GM12878 (cell line): ENCODE measurements around the gene RTEL1. TPM values are rescaled to one million over a fixed set of nuclear protein-coding genes. Genes with fewer than 3 reads are reported as not detected.

Experiments used
- ATAC-seq: fragments of 200-7000 bp; cut with Tn5 transposase; 3 replicates; pipeline ENCODE4 v1.9.1; 2020; ENCODE audit warnings: mild to moderate bottlenecking, moderate library complexity
- BruUV-seq: library from RNA; stranded (reverse); fragments of 400-500 nt; replicated peaks from 2 replicates; lab custom pipeline; 2021; lab: Mats Ljungman, UMichigan
- CTCF ChIA-PET: fragments of 300-600 bp; sonication (Branson Sonifier 250); formaldehyde crosslinking; extraction: SDS; loops from one replicate; lab custom pipeline; 2021; ENCODE audit warnings: inconsistent platforms; lab: Yijun Ruan, JAX
- POLR2A ChIA-PET: fragments of 350-600 bp; formaldehyde crosslinking; extraction: SDS; loops from one replicate; lab custom pipeline; 2021; ENCODE audit warnings: inconsistent platforms; lab: Charles Lee
- RAD21 ChIA-PET: fragments of 300-600 bp; sonication (Branson Sonifier 250); formaldehyde crosslinking; loops from one replicate; lab custom pipeline; 2023; ENCODE audit warnings: antibody characterized with exemption; ENCODE audit not compliant: unreplicated experiment; lab: Charles Lee
- SMC1A ChIA-PET: fragments of 300-600 bp; sonication (Branson Sonifier 250); formaldehyde crosslinking; loops from one replicate; lab custom pipeline; 2023; ENCODE audit not compliant: unreplicated experiment, uncharacterized antibody; lab: Charles Lee
- DNase-seq: peaks from one replicate; pipeline ENCODE4 v3.0.0-alpha.2; 2011; ENCODE audit warnings: low read depth, low spot score
- FAIRE-seq: peaks from 3 replicates; lab custom pipeline; 2011; peaks lifted over from hg19 to GRCh38; lab: Jason Lieb, UNC
- H2AFZ ChIP-seq: 2 replicates; pipeline ENCODE4 v1.6.0; 2011; ENCODE audit warnings: low read depth, low read length, control low read depth; ENCODE audit not compliant: control insufficient read depth
- H3K27ac ChIP-seq: 2 replicates; pipeline ENCODE4 v1.5.1; 2011; ENCODE audit warnings: control low read depth; ENCODE audit not compliant: control insufficient read depth, insufficient read depth
- H3K27me3 ChIP-seq, 2 experiments: replicated peaks in 1 of 2; 2 replicates each; pipeline versions ENCODE4 v1.6.0 to v1.6.1; 2011; ENCODE audit warnings: low read length in 1 of 2; ENCODE audit not compliant: control insufficient read depth in 2 of 2, insufficient read depth in 2 of 2
- H3K36me3 ChIP-seq, 2 experiments: 2 replicates each; pipeline ENCODE4 v1.5.1; 2011; ENCODE audit warnings: low read length in 1 of 2; ENCODE audit not compliant: control insufficient read depth in 2 of 2, insufficient read depth in 2 of 2
- H3K4me1 ChIP-seq: 2 replicates; pipeline ENCODE4 v1.6.1; 2011; ENCODE audit warnings: mild to moderate bottlenecking, low read length, moderate library complexity, mixed read lengths; ENCODE audit not compliant: control insufficient read depth, insufficient read depth
- H3K4me2 ChIP-seq: 2 replicates; pipeline ENCODE4 v1.6.0; 2011; ENCODE audit warnings: control low read depth; ENCODE audit not compliant: control insufficient read depth, insufficient read depth
- H3K4me3 ChIP-seq: fragments of 200-600 bp; sonication (generic); 2 replicates; pipeline ENCODE4 v1.5.1; 2016
- H3K79me2 ChIP-seq: 2 replicates; pipeline ENCODE4 v1.6.0; 2011; ENCODE audit warnings: low read length; ENCODE audit not compliant: control insufficient read depth, insufficient read depth
- H3K9ac ChIP-seq: 2 replicates; pipeline ENCODE4 v1.8.0; 2011; ENCODE audit warnings: low read length, control low read depth, mixed read lengths; ENCODE audit not compliant: control insufficient read depth, insufficient read depth
- H3K9me3 ChIP-seq: replicated peaks from 3 replicates; pipeline ENCODE4 v1.5.1; 2011; ENCODE audit warnings: mild to moderate bottlenecking, low read length; ENCODE audit not compliant: control insufficient read depth, insufficient read depth
- H4K20me1 ChIP-seq: 2 replicates; pipeline ENCODE4 v1.6.0; 2011; ENCODE audit not compliant: control insufficient read depth, insufficient read depth
- BCL3 ChIP-seq: IDR thresholded peaks from 2 replicates; pipeline ENCODE4 v1.6.1; 2011; ENCODE audit warnings: borderline replicate concordance, low read depth, mild to moderate bottlenecking, moderate library complexity, low read length; ENCODE audit not compliant: insufficient read depth, poor library complexity, severe bottlenecking
- HDAC6 ChIP-seq: fragments of 200-600 bp; sonication (generic); IDR thresholded peaks from one replicate; pipeline ENCODE4 v1.8.0; 2017; ENCODE audit warnings: antibody characterized with exemption; ENCODE audit not compliant: unreplicated experiment
- IKZF2 ChIP-seq, 2 experiments: fragments of 450-650 bp; IDR thresholded peaks; 2 replicates each; pipeline ENCODE4 v1.6.1; 2017; ENCODE audit warnings: mild to moderate bottlenecking in 2 of 2, moderate library complexity in 2 of 2
- NR2C2 ChIP-seq: IDR thresholded peaks from 2 replicates; pipeline ENCODE4 v1.6.1; 2011; ENCODE audit warnings: borderline replicate concordance, low read depth; ENCODE audit not compliant: control insufficient read depth, insufficient read length
- WGBS: methylation state at CpG from one replicate; pipeline ENCODE4 v1.1.6; 2016; ENCODE audit warnings: low lambda C conversion rate; ENCODE audit not compliant: insufficient replicate concordance, insufficient coverage; ENCODE audit errors: missing lambda C conversion rate; 5-methylcytosine and 5-hydroxymethylcytosine counted together
- in situ Hi-C: fragments of 300-500 bp; cut with MboI; formaldehyde crosslinking; loops from 9 replicates; pipeline ENCODE4 v1.14.3; 2018; ENCODE audit warnings: mixed read lengths
- intact Hi-C: fragments of 100-400 bp; cut with micrococcal nuclease; formaldehyde crosslinking; loops from one replicate; pipeline ENCODE4 v1.14.2; 2022; ENCODE audit not compliant: unreplicated experiment
- polyA plus RNA-seq, 11 experiments: library from polyadenylated mRNA; depleted of rRNA in 4 of 11; unstranded in 6 of 11; stranded (reverse) in 5 of 11; fragments of >200 nt; fragmentation: Nextera tagmentation in 4 of 11; fragmentation: Illumina TruSeq in 1 of 11; extraction: Ambion mirVana in 4 of 11; extraction: Trizol in 1 of 11; gene quantifications; 1 replicate in 1 of 11; 2 replicates in 10 of 11; pipeline versions ENCODE4 v1.2.1 to v1.2.3, GENCODE V29; 2011 to 2016; ENCODE audit warnings: inconsistent platforms in 2 of 11, missing spikeins in 2 of 11, low read depth in 1 of 11
- total RNA-seq, 4 experiments: library from RNA; depleted of rRNA in 3 of 4; stranded (reverse); fragments of >200 nt in 3 of 4; fragmentation: Illumina TruSeq in 1 of 4; extraction: Trizol in 1 of 4; gene quantifications; 2 replicates each; pipeline versions ENCODE4 v1.2.1 to v1.2.3, GENCODE V29; 2013 to 2021

The RTEL1 gene
- total and polyA plus RNA-seq, 10 of the 15 experiments (the other 5 are each of a cell fraction or from before 2014, with no cell fraction given), result 0.40 to 37.2 (median 15.6) TPM; not detected in 1

- ATAC-seq (no peak), DNase-seq (no peak), FAIRE-seq (no peak)
- TF ChIP-seq NR2C2 (peak; percentile 9), BCL3 (peak; percentile 84), IKZF2 (IDR thresholded peaks at IDR 0.05) (no peak), HDAC6 (no peak)
- H3K9me3 ChIP-seq, result peaks cover 1% of the 10 kb centered on the region; the same call in 2 of the 3 replicates
- no peaks in the 10 kb centered on the region for H4K20me1 ChIP-seq
- H3K27me3 ChIP-seq, result no peaks in the 10 kb centered on the region
- ChIA-PET SMC1A (no interaction called here), POLR2A (no interaction called here), CTCF (no interaction called here), RAD21 (interaction anchor here (0.5 kb wide), 1 partner anchor 168 kb away, joined by 3 read pairs; no protein-coding TSS in a partner anchor)
- H3K9ac ChIP-seq, result no peak overlapping the region
- in situ Hi-C loops, result no loop called here
- intact Hi-C loops, result no loop called here
- H3K79me2 ChIP-seq, result peaks cover 21% of the 10 kb centered on the region
- H2AFZ ChIP-seq, result no peak overlapping the region
- H3K4me2 ChIP-seq, result peak overlapping the region; percentile 89
- peak overlapping the region; percentile 38; the same call in 1 of the 2 replicates for H3K4me3 ChIP-seq
- H3K36me3 ChIP-seq, result peaks cover 11 to 27% of the 10 kb centered on the region in 2 experiments; a peak in 3 of 4 replicates
- BruUV-seq, result no TSS peak
- peaks cover 61% of the 10 kb centered on the region for H3K4me1 ChIP-seq
- H3K27ac ChIP-seq, result peak overlapping the region; percentile 93
- 22% methylated on average over 5 of the region's 5 CpGs for WGBS
Observed at GRCh38 chr20:63731410-63731809, 73.3 kb downstream of the RTEL1 start.
